ENCODE measurements around the gene TACSTD2.
"Not testable (repeated sequence)": the region's sequence is repeated elsewhere in the genome, so short reads cannot be mapped to it uniquely, and the experiment has no call there.

The TACSTD2 gene

DNA sequence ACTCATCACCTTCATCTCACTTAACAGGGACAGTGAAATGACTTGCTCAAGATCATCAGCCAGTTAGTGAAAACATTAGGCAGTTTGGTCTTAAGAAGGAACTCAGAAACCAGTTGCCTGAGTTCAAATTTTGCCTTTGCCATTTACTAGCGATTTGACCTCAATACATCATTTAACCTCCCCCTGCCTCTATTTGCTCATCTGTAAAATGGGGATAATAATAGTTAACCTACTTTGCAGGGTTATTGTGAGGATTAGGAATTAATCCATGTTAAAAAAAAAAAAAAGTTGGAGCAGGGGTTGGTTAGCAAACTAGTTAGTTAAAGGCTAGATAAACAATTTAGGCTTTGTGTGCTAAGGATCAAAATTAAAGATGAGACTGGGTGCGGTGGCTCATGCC is 10.6 kb upstream of the TACSTD2 start:
- DNase-seq (ENCODE audit: low read depth): no peak

DNA sequence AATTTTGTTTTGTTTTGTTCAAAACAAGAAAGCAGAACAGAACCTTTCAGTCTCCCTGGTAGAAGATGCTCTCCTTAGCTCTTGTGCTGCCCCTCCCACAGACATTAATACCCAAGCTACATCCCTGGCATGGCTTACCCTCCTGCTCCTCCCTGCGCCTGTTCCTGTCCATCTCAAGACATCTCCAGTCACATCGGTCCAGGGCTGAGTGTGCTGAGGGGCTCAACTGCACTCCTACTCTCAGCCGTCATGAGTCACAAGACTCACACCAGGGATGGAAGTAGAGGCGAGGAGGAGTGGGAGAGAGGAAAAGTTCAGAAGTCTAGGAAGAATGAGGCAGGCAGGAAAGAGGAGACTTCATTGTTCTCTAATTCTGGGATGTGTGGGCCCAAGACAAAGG is 9.2 kb upstream of the TACSTD2 start:
- DNase-seq (ENCODE audit: low read depth): no peak

DNA sequence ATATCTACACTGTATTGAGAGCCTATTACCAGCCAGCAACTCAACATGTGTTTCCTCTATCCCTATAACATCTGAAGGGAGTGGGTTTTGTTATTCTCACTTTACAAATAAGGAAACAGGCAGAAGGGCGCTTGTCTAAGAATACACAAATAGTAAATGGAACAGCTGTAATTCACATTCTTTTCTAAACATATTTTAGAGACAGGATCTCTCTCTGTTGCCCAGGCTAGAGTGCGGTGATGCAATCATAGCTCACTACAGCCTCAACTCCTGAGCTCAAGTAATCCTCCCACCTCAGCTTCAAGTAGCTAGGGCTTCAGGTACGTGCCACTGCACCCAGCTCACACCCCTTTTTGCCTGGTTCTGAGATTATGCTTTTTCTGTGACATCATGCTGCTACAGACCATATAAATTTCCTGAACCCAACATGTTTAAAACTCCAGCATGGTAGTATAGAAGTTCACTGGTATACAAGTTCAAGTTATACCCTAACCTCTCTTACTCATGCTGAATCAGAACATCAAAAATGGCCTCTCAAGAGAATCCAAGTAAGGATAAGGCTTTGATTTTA is 8.6 kb upstream of the TACSTD2 start:
- no peak for DNase-seq (ENCODE audit: low read depth)

DNA sequence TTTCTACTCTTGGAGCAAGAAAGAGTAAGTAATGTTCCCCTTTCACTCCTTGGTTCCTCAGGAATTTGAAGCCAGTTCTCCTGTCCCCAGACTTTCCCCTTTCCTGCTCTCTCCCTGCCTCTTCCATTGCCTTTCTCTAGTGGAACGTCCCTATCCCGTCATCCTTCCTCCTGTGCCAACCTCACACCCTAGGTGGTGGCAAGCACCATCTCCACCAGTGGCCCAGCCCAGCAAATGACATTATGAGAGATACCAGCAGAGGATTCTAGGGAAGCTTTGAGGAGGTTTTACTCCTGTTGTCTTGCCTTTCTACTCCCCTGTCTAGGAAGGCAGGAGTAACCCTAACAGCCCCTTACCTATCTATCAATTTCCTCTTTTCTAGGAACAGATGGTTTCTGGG is 8.1 kb upstream of the TACSTD2 start:
- no peak for DNase-seq (ENCODE audit: low read depth)

DNA sequence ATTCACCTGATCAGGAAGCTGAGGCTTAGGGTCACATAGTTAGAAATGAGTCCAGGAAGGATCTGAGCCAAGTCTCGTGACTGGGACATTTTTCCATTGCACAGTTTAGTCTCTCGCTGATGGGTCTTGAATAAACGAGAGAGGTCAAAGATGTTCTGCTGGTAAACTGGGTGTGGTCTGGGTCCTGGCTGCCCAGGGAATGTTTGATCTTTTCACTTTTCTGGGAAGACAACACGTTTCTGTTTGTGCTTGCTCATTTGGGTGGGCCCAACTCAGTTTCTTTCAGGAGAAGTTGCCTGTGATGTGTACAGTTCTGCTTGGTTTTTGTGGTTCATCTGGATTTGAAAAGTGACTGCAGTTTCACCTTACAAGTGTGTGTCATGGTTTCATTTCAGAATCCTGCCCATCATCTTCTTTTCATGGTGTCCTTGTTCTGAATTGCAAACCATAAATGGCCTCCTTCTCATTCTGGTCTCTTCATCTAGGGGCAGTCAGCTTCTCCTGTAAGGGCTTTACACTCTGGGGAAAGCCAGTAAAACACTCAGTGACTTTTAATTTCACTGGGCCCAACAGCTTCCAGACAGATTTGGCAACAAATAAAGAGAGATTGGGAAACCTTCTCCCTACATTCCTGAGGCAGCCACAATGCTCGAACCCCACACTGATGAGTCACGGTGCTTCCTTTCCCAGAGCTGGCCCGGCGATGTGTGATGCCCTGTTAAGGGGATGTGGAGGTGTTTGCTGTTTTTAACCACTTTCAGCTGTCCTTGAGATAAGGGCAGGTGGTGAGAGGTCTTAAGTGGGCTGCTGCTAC is 7.2 kb upstream of the TACSTD2 start:
- no peak for DNase-seq (ENCODE audit: low read depth)

DNA sequence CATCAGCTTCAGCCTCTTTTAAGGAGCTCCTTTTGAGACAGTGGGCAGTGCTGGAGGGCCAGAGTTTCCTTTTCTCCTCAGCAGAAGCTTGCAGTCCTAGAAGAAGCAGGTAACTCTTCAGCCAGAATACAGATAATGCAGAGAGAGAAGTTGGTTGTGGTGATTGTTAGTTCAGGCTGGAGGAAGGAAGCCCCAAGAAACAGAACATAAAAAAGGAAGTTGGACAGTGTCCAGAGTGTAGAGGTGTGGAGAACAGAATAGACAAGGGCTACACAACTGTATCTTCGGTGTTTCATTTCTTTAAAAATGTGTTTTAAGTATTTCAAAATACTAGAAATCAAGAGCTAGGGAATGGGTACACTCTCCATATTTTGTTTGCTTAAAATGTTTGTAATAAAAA is 6.4 kb upstream of the TACSTD2 start:
- DNase-seq (ENCODE audit: low read depth): no peak

DNA sequence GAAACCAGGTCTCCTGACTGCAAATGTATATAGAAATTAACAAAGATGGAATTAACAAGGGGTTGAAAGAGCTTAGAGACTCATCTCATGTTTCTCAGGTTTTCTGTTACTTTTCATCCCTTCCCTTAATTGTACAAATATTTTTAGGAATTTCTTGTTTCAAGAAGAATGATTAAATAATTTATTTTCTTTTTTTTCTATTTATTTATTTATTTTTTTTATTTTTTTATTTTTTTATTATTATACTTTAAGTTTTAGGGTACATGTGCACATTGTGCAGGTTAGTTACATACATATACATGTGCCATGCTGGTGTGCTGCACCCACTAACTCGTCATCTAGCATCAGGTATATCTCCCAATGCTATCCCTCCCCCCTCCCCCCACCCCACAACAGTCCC is 5.1 kb upstream of the TACSTD2 start:
- DNase-seq (ENCODE audit: low read depth): not testable (repeated sequence)

DNA sequence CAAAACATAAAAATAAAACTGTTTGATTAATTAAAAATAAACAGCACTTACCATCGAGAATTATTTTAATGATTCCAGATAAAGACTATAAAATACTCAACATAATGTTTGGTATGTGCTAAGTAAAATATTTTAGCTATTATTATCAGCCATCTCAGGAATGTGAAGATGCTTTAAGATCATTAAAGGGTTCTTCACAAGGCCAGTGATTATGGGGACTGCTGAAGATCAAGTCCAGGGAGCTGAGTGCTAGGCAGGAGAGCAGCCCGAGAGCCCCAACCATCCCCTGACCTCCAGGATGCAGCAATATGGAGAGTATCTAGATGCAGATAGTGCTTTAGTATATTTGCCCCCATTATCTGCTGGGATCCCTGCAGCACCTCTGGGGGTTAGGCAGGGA is 4.6 kb upstream of the TACSTD2 start:
- no peak for DNase-seq (ENCODE audit: low read depth)

DNA sequence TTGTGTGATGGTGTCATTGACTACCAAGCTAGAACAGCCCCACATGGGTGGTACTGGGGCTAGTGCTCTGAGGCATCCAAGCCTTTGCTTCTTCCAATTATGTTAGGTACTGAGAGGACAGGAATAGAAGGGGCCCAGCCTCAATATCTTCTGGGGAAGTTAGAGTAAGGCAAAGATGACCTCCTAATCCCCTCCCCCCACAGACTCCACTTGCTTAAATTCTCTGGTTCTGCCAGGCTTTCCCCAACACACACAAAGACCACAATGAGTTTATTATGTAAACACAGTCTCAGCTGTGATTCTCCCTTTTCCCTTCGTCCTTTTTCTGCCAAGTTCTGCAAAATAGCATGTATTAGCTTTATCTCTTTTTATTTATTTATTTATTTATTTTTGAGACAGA is 3.1 kb upstream of the TACSTD2 start:
- DNase-seq (ENCODE audit: low read depth): no peak

DNA sequence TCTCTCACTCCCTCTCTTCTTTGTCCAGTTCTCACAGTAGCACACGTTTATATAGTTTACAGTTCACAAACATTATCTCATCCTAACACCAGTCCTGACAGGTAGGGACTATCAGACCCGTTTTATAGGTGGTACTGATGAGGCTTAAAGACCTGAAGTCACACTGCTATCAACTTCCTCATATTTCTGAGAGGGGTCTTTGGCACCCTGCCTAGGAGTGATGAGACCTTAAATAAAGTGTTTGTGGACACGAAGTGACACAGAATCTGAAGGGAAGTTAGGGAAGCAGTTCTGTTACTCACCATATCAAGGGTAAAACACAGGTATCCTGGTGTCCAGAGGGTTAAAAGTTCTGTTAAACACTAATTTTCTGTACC is 590 bp upstream of the TACSTD2 start:
- DNase-seq (ENCODE audit: low read depth): no peak

DNA sequence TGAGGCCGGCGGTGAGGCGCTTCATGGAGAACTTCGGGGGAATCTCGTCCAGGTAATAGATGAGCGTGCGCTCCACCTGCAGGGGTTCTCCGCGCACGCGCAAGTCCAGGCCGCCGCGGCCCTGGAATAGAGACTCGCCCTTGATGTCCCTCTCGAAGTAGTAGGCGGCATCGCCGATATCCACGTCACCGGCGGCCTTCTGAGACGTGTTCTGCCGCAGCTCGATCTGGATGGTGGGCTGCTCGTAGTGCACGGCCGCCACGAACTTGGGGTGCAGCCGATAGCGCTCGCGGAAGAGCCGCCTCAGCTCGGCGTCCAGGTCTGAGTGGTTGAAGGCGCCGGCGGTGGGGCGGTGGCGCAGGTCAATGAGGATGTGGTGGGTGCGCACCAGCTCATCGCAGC is 726 bp downstream of the TACSTD2 start:
- DNase-seq (ENCODE audit: low read depth): no peak

DNA sequence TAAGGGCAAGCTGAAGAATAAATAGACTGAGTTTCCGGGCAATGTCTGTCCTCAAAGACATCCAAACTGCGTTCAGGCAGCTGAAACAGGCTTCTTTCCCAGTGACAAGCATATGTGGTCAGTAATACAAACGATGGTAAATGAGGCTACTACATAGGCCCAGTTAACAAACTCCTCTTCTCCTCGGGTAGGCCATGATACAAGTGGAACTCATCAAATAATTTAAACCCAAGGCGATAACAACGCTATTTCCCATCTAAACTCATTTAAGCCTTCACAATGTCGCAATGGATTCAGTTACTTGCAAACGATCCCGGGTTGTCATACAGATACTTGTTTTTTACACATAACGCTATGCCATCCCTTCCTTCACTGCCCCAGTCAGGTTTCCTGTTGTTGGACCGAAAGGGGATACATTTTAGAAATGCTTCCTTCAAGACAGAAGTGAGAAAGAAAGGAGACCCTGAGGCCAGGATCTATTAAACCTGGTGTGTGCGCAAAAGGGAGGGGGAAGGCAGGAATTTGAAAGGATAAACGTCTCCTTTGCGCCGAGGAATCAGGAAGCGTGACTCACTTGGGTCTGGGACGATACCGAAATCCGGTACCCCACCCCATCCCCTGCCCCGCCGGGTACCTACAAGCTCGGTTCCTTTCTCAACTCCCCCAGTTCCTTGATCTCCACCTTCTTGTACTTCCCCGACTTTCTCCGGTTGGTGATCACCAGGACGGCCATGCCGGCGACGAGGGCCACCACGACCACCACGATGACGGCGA is 1.3 kb downstream of the TACSTD2 start:
- DNase-seq (ENCODE audit: low read depth): no peak

DNA sequence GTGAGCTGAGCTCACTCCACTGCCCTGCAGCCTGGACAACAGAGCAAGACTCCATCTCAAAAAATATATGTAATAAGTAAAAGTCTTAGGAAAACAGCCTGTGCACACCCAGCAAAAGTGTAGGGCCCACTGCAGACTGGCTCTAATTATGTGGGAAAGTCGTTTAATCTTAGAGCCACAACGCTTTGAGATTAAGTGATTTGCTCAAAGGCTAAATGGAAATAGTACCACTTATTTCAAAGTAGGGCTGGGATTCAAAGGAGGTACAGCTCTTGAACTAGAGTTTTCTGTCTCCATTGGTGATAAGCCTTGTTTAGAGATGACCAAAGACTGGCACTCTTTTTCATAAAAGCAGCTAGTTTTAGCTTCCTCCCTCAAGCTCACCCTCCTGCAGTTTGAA is 2.2 kb downstream of the TACSTD2 start:
- DNase-seq (ENCODE audit: low read depth): no peak

DNA sequence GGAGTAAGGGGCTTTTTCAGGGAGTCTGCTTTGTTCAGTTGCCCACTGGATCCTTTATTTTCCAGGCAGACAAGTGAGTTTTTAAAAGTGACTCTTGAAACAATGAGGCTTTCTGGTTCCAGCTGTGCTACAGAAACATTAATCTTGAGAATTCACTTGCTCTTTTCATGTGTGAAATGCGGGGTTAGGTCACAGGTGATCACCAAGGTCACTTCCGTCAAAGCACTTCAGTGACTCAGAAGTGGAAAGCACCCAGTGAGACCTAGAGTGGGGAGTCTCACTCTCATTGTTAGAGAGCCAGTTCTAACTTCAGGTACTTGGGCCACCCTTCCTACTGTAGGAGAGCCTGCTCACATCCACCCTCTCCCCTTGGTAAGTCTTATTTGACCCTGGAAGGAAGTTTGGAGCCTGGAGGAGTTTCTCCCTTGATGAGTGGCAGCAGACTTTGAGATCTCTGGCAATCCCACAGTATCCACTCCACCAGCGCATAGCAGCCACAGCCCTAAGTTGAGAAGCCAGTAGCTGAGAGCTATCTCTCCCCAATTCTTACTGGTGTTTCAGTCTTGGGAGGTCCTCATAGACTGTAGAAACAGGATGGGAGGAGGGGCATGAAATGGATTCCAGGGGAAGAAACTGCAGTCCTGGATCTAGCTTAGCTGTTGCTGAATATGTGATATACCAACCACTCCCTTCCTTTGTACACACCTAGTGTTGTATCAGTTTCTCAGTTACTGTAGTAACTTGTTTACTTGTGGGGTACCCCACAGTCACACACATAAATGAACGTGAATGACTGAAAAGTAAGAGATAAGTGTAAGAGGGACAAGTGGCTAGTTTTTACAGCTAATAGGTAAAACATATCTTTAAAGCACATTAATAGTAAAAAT is 3.1 kb downstream of the TACSTD2 start:
- DNase-seq (ENCODE audit: low read depth): no peak

DNA sequence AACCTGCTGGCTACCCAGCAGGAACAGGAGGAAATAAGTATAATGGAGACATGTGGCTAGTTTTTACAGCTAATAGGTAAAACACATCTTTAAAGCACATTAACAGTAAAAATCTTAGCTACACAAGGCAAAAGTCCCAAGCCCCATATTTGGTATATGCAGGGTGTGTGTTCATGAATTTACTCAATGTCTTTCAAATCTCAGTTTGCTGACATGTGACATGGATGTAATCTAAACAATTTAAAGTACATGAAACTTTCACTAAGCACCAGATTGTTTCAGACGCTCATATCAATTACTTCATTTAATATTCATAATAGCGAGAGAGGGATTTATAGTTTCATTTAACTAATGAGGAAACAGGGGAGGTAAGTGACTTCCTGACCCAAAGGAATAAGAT is 3.9 kb downstream of the TACSTD2 start:
- no peak for DNase-seq (ENCODE audit: low read depth)

DNA sequence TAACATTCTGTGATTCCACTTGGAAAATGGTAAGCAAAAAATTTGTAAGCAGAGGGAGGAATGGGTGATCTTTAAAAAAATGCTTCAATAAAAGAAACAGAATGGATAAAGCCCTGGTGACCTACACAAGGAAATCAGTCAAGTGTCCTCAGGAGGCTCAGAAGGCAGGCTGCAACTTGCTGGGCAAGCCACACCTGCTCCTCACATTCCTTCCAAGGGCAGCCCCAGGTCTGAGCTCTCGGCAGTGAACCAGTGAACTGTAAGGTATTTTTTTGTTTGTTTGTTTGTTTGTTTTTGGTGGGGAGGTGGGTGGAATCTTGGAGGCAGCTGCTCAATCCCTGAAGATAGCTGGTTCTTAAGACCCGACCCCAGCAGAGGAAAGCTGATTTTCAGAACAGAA is 4.4 kb downstream of the TACSTD2 start:
- DNase-seq (ENCODE audit: low read depth): no peak

DNA sequence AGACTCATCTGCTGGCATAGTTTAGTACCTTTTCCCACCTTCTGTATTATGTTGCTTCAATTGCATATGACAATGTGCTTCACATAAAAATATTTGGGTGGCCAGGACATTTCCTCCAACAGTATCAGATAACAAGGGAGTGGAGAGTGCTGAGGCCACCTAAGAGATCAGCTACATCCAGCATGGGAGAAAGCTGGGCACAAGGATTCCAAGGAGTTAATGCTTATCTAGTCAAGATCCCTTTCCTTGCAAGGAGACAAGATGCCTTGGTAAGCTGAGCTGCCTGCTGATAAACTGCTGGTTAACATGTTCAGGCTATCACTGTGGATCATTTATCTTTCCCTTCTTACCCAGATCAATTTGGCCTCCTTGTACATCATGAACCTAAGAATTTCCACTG is 5.4 kb downstream of the TACSTD2 start:
- DNase-seq (ENCODE audit: low read depth): no peak

DNA sequence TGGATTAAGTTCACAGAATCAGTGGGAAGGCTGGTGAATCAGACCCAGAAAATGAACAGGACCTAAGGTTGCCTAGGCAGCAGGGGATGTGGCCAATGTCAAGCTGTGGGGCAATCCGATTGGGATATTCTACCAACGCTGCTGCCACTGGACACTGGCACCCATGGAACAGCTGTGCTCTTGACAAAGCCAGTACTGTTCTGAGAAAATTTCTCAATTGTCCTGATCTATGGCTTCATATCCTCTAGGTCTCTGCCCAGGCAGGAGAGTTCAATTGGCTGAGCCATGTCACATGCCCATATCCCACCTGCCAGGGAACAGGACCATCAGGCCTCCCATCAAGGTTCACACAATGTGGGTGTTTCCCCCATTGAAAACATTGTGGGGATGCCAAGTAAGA is 6.2 kb downstream of the TACSTD2 start:
- DNase-seq (ENCODE audit: low read depth): no peak

DNA sequence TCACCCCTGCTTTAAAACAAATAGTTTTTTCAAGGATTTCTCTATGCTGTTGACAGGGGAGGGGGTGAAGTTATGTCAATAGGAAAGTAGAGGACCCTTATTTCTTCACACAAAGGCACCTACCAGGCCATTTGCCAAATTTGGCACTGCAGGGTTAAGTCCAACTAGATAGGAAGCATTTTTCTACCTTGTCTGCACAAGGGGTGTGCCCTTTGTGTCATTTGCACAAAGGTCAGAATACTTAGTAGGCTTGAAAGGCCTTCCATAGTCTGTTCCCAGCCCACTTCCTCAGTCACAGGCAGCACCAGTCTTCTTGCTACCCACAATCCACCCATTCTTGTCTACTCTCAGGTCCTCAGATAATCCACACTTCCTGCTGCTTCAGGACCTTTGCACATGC is 7.0 kb downstream of the TACSTD2 start:
- no peak for DNase-seq (ENCODE audit: low read depth)

DNA sequence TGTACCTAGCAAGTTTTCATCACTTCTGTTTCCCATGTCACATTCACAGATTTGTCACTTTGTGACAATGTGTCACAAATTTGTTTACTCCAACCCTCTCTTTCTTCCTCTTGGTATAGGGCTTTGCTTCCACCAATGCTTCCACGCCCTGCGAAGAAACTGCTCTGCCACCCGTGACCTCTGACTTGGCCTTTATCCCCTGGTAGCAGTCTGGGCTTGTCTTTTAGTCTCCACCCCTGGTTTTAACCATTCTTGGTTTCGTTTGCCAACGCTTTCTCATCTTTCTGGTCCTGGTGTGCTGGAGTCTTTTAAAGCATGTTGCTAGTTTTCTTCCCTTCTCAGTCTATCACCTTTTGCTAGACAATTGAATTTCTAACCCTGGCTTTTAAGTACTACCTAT is 8.1 kb downstream of the TACSTD2 start:
- no peak for DNase-seq (ENCODE audit: low read depth)

DNA sequence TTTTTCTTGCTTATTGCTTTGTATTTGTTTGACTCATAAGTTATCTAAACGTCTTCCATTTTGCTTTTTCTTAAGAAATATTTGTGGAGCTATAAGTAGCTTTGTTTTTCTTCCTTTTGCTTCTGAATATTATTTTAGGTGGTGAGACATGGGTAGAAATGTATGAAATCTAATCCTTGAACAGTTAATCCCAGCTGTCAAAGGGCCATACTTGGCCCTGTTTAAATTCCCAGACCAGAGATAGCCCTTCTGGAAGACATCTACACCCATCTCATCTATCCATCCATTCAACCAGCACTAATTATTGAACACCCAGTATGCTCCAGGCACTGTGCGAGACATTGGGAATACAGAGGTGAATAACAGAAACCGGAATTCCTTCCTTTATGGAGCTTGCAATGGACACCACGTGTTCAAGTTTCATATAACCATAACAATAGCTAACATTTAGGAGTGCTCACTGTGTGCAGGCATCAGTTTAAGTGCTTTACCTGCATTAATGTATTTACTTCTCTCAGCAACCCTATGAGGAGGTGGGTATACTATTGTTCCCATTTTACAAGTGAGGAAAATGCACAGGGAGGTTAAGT is 8.7 kb downstream of the TACSTD2 start:
- no peak for DNase-seq (ENCODE audit: low read depth)

DNA sequence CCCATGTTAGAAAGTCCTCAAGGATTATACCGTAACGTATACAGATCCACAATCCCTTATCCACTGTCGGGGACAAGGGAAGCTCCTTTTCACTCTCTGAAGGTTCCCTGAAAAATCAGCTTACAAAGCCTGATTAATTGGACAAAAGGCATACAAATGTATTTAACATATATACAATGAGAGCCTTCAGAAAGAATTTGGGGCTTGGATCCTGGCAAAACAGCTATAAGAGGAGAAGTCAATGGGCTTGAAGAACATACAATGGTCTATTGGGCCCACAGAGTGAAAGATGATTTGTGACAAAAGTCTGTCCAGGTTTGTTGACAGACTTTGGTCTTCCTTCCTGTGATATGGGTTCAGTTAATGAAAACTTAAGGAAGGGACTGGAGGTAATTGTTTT is 10.7 kb downstream of the TACSTD2 start:
- DNase-seq (ENCODE audit: low read depth): no peak

Data from stimulated activated CD8-positive, alpha-beta memory T cell treated with anti-CD3 and anti-CD28 coated beads, Interleukin-12 subunit alpha, Interleukin-12 subunit beta, amount 100 ng/mL, for 1 hour (primary cell).